ENCODE data around the gene SLC37A2.

SLC37A2 gene

GRCh38 chr11:125078516-125079140 lies 15.5 kb downstream of the SLC37A2 start:
- H3K4me3 ChIP-seq (ENCODE audit: low read length, poor library complexity, severe bottlenecking) = no peak overlapping the region
- no peaks in the 10 kb centered on the region for H3K27me3 ChIP-seq (ENCODE audit: insufficient read depth, low read length, poor library complexity, severe bottlenecking)
- no peak overlapping the region for H3K4me2 ChIP-seq (ENCODE audit: low read depth, low read length, poor library complexity, severe bottlenecking)

GRCh38 chr11:125079151-125079877 lies 16.2 kb downstream of the SLC37A2 start:
- TF ChIP-seq EZH2phosphoT487 (IDR thresholded peaks at IDR 0.05; ENCODE audit: borderline replicate concordance) (no peak), CTCF (conservative IDR thresholded peaks at IDR 0.05; ENCODE audit: low read length) (no peak)
- Histone ChIP-seq H3K27me3 (ENCODE audit: insufficient read depth, low read length, poor library complexity, severe bottlenecking) (no peaks in the 10 kb centered on the region), H4K20me1 (ENCODE audit: insufficient read depth, low read length, poor library complexity, severe bottlenecking) (no peaks in the 10 kb centered on the region), H3F3A (ENCODE audit: low read depth) (no peaks in the 10 kb centered on the region), H3K4me3 (ENCODE audit: low read length, poor library complexity, severe bottlenecking) (no peak overlapping the region), H3K36me3 (ENCODE audit: insufficient read depth, low read length) (no peaks in the 10 kb centered on the region), H2AFZ (ENCODE audit: low read length) (no peak overlapping the region), H3K79me2 (ENCODE audit: insufficient read depth, low read length) (no peaks in the 10 kb centered on the region), H3K9me3 (ENCODE audit: insufficient read depth, low read depth, low read length) (no peaks in the 10 kb centered on the region), H3K9me2 (replicated peaks; ENCODE audit: low read depth, low read length) (no peaks in the 10 kb centered on the region), H3K4me1 (ENCODE audit: insufficient read depth, low read length, poor library complexity, severe bottlenecking) (no peaks in the 10 kb centered on the region), H3K4me2 (ENCODE audit: low read depth, low read length, poor library complexity, severe bottlenecking) (no peak overlapping the region), H3K9ac (ENCODE audit: low read depth, low read length, poor library complexity, severe bottlenecking) (no peak overlapping the region)

More at GRCh38 chr11:125078516-125079140, 15.5 kb downstream of the SLC37A2 start:
- no peak overlapping the region for H3K9ac ChIP-seq (ENCODE audit: low read depth, low read length, poor library complexity, severe bottlenecking)
- H3F3A ChIP-seq (ENCODE audit: low read depth) = no peaks in the 10 kb centered on the region
- H3K9me3 ChIP-seq (ENCODE audit: insufficient read depth, low read depth, low read length) = no peaks in the 10 kb centered on the region
- TF ChIP-seq EZH2phosphoT487 (IDR thresholded peaks at IDR 0.05; ENCODE audit: borderline replicate concordance) = no peak
- no peak for TF ChIP-seq CTCF (conservative IDR thresholded peaks at IDR 0.05; ENCODE audit: low read length)
- H4K20me1 ChIP-seq (ENCODE audit: insufficient read depth, low read length, poor library complexity, severe bottlenecking) = no peaks in the 10 kb centered on the region
- no peaks in the 10 kb centered on the region for H3K4me1 ChIP-seq (ENCODE audit: insufficient read depth, low read length, poor library complexity, severe bottlenecking)
- H3K36me3 ChIP-seq (ENCODE audit: insufficient read depth, low read length) = no peaks in the 10 kb centered on the region
- no peak overlapping the region for H2AFZ ChIP-seq (ENCODE audit: low read length)
- H3K9me2 ChIP-seq (replicated peaks; ENCODE audit: low read depth, low read length) = no peaks in the 10 kb centered on the region
- no peaks in the 10 kb centered on the region for H3K79me2 ChIP-seq (ENCODE audit: insufficient read depth, low read length)

GRCh38 chr11:125079878-125080530 lies 16.9 kb downstream of the SLC37A2 start:
- Histone ChIP-seq H3K4me1 (ENCODE audit: insufficient read depth, low read length, poor library complexity, severe bottlenecking) (no peaks in the 10 kb centered on the region), H3K4me2 (ENCODE audit: low read depth, low read length, poor library complexity, severe bottlenecking) (no peak overlapping the region), H3K9ac (ENCODE audit: low read depth, low read length, poor library complexity, severe bottlenecking) (no peak overlapping the region), H3K36me3 (ENCODE audit: insufficient read depth, low read length) (no peaks in the 10 kb centered on the region), H3K9me2 (replicated peaks; ENCODE audit: low read depth, low read length) (no peaks in the 10 kb centered on the region), H3K9me3 (ENCODE audit: insufficient read depth, low read depth, low read length) (no peaks in the 10 kb centered on the region), H2AFZ (ENCODE audit: low read length) (no peak overlapping the region), H3K4me3 (ENCODE audit: low read length, poor library complexity, severe bottlenecking) (no peak overlapping the region), H3F3A (ENCODE audit: low read depth) (no peaks in the 10 kb centered on the region), H3K79me2 (ENCODE audit: insufficient read depth, low read length) (no peaks in the 10 kb centered on the region), H3K27me3 (ENCODE audit: insufficient read depth, low read length, poor library complexity, severe bottlenecking) (no peaks in the 10 kb centered on the region), H4K20me1 (ENCODE audit: insufficient read depth, low read length, poor library complexity, severe bottlenecking) (no peaks in the 10 kb centered on the region)
- TF ChIP-seq CTCF (conservative IDR thresholded peaks at IDR 0.05; ENCODE audit: low read length) (no peak), EZH2phosphoT487 (IDR thresholded peaks at IDR 0.05; ENCODE audit: borderline replicate concordance) (no peak)

All from Loucy (cell line).